Stimulated activated memory B cell treated with anti-CD40 and anti-IgM and Interleukin-4, amounts not matched to agents 10 μg/mL and 1 μg/mL and 100 μg/mL, for 72 hours (primary cell): ENCODE results near the gene RIMKLB.
"Not testable (repeated sequence)": the region's sequence is repeated elsewhere in the genome, so short reads cannot be mapped to it uniquely, and the experiment has no call there.

Experiments
- ATAC-seq: fragments of 150-1000 bp; cut with Tn5 transposase; 2 replicates; pipeline ENCODE4 v1.10.0; 2021
- H3K27ac Mint-ChIP-seq: one replicate; pipeline ENCODE4 v1.8.0; 2022; ENCODE audit warnings: mild to moderate bottlenecking, mixed read lengths
- H3K27me3 Mint-ChIP-seq: one replicate; pipeline ENCODE4 v1.8.0; 2022; ENCODE audit warnings: mixed read lengths
- H3K36me3 Mint-ChIP-seq: one replicate; pipeline ENCODE4 v1.8.0; 2022; ENCODE audit warnings: mixed read lengths
- H3K4me1 Mint-ChIP-seq: one replicate; pipeline ENCODE4 v1.8.0; 2022; ENCODE audit warnings: mixed read lengths
- H3K4me3 Mint-ChIP-seq: one replicate; pipeline ENCODE4 v1.8.0; 2022; ENCODE audit warnings: mild to moderate bottlenecking, moderate library complexity, mixed read lengths
- H3K9me3 Mint-ChIP-seq: one replicate; pipeline ENCODE4 v1.8.0; 2022; ENCODE audit warnings: mixed read lengths

RIMKLB gene

DNA sequence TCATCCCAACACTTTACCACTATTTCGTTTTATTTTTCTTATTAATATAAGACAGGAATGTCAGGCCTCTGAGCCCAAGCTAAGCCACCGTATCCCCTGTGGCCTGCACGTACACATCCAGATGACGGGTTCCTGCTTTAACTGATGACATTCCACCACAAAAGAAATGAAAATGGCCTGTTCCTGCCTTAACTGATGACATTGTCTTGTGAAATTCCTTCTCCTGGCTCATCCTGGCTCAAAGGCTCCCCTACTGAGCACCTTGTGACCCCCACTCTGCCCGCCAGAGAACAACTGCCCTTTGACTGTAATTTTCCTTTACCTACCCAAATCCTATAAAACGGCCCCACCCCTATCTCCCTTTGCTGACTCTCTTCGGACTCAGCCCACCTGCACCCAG is 112.3 kb downstream of the RIMKLB start:
- not testable (repeated sequence) for H3K4me1 Mint-ChIP-seq, H3K36me3 Mint-ChIP-seq, H3K4me3 Mint-ChIP-seq, H3K27me3 Mint-ChIP-seq, ATAC-seq, H3K27ac Mint-ChIP-seq, H3K9me3 Mint-ChIP-seq

DNA sequence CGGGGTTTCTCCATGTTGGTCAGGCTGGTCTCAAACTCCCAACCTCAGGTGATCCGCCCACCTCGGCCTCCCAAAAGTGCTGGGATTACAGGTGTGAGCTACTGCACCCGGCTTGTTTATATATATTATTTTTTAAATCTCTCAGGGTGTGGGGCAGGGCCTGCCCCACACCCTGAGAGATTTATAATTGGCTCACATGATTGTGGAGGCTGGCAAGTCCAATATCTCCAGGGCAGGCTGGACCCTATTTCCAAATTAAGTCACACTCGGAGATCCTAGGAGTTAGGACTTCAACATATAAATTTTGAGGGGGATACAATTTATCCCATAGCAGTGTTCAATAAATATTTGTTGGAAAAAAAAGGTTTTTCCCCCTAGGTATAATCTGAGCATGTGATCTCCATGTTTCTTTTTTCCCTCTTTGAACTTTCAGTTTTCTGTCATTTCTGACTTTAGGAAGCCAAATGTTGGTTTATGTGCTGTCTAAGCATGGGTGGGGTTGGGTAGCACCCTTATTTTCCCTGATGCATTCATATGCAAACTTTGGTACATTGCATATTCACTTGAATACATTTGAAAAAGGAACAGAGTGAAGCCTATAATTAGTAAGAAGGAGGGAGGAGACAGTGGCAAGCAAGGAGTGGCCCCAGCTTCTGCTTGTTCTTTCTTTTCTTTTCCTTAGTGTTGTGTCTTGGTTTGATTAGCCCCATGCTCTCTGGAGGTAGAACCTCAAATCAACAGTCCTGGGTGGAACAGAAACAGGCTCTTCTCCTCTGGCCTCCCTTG is 116.0 kb downstream of the RIMKLB start:
- H3K9me3 Mint-ChIP-seq, result no peaks in the 10 kb centered on the region
- no peaks in the 10 kb centered on the region for H3K27me3 Mint-ChIP-seq
- H3K4me1 Mint-ChIP-seq, result peaks cover 7% of the 10 kb centered on the region
- no peak overlapping the region for H3K4me3 Mint-ChIP-seq
- H3K27ac Mint-ChIP-seq, result no peak overlapping the region
- ATAC-seq, result no peak
- H3K36me3 Mint-ChIP-seq, result no peaks in the 10 kb centered on the region

DNA sequence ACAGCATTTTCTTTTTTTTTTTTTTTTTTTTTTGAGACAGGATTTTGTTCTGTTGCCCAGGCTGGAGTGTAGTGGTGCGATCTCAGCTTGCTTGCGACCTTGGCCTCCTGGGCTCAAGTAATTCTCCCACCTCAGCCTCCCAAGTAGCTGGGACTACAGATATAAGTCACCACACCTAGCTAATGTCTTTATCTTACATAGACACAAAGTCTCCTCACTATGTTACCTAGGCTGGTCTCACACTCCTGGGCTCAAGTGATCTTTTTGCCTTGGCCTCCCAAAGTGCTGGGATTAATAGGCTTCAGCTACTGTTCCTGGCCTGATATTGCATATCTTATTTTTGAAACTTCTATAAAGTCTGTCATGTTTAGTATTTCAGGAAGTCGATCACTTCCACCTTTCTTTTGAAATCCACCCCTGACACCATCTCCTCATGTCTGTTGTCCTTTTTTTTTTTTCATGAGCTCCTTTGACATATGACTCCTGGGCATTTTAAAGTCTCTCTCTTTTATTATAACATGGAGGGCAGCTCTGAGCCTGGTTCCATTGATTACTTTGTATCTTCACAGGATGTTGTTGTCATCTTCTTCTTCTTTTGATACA is 118.8 kb downstream of the RIMKLB start:
- ATAC-seq, result no peak
- no peak overlapping the region for H3K4me3 Mint-ChIP-seq
- no peaks in the 10 kb centered on the region for H3K36me3 Mint-ChIP-seq
- no peaks in the 10 kb centered on the region for H3K27me3 Mint-ChIP-seq
- no peaks in the 10 kb centered on the region for H3K9me3 Mint-ChIP-seq
- H3K27ac Mint-ChIP-seq, result no peak overlapping the region
- H3K4me1 Mint-ChIP-seq, result peaks cover 7% of the 10 kb centered on the region

DNA sequence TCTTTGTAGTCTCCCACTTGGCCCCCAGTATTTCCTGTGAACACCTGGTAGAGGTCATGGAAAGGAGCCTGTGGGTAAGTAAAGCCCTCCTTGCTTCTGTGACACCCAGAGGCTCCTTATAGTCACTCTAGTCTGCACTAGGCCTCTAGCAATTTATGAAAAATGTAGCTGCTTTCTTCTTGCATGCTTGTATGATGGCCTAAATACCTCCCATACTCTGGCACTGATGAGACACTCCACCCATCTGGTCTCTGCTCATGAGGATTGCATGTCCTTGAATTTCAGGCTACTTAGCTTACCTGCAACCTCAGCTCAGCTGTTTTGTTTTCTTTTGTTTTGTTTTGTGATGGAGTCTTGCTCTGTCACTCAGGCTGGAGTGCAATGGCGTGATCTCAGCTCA is 120.1 kb downstream of the RIMKLB start:
- H3K4me1 Mint-ChIP-seq, result peaks cover 7% of the 10 kb centered on the region
- no peaks in the 10 kb centered on the region for H3K9me3 Mint-ChIP-seq
- no peaks in the 10 kb centered on the region for H3K27me3 Mint-ChIP-seq
- H3K27ac Mint-ChIP-seq, result no peak overlapping the region
- H3K36me3 Mint-ChIP-seq, result no peaks in the 10 kb centered on the region
- no peak overlapping the region for H3K4me3 Mint-ChIP-seq
- ATAC-seq, result no peak

DNA sequence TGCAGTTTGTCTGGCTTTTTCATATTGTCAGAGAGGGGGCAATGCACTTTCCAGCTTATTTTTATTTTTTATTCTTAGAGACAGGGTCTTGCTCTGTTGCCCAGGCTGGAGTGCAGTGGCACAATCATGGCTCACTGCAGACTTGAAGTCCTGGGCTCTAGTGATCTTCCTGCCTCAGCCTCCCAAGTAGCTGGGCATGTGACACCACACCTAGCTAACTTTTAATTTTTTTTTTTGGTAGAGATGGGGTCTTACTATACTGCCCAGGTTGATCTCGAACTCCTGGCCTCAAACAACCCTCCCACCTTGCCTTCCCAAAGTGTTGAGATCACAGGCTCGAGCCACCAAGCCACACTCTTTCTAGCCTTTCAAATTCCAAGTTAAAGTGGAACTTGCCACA is 120.7 kb downstream of the RIMKLB start:
- H3K27me3 Mint-ChIP-seq, result no peaks in the 10 kb centered on the region
- no peak overlapping the region for H3K27ac Mint-ChIP-seq
- H3K4me3 Mint-ChIP-seq, result no peak overlapping the region
- no peak for ATAC-seq
- no peaks in the 10 kb centered on the region for H3K9me3 Mint-ChIP-seq
- H3K36me3 Mint-ChIP-seq, result no peaks in the 10 kb centered on the region
- peaks cover 7% of the 10 kb centered on the region for H3K4me1 Mint-ChIP-seq

DNA sequence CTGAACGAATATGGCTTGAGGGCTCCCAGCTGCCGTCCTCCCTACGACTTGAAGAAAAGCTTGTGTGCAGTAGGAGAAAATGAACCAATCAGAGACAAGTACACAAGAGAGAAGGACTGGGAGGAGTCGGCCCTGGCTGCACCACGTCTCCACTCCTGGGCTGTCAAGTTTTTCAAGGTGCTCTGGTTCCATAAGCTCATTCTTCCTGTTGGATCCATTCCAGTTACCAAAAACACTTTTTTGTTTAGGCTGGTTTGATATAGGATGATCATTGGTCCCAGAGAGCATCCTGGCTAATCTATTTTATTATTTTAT is 121.8 kb downstream of the RIMKLB start:
- Mint-ChIP-seq H3K36me3 (no peaks in the 10 kb centered on the region), H3K27ac (no peak overlapping the region), H3K4me3 (no peak overlapping the region), H3K27me3 (no peaks in the 10 kb centered on the region), H3K4me1 (no peaks in the 10 kb centered on the region), H3K9me3 (no peaks in the 10 kb centered on the region)
- no peak for ATAC-seq

DNA sequence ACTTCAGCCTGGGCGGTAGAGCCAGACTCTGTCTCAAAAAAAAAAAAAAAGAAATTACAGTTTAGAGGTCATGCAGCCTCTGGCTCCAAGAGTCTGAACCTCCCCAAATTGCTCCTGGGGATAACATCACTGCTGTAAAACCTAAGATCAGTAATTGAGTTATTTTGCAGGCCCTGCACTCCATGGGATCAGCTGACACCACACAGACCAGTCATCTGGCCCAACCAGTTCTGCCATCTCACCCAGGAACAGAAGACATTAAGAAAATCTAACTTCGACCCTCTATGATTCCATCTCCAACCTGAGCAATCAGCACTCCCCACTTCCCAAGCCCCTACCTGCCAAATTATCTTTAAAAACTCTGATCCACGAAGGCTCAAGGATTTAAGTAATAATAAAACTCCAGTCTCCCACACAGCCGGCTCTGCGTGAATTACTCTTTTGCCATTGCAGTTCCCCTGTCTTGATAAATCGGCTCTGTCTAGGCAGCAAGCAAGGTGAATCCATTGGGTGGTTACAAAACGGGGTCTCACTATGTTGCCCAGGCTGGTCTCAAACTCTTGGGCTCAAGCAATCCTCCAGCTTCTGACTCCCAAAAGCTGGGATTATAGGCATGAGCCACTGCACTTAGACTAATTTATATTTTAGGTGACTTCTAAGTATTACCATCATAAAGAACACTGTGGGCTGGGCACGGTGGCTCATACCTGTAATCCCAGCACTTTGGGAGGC is 123.1 kb downstream of the RIMKLB start:
- not testable (repeated sequence) for H3K27ac Mint-ChIP-seq, H3K9me3 Mint-ChIP-seq, H3K4me3 Mint-ChIP-seq, ATAC-seq, H3K4me1 Mint-ChIP-seq, H3K36me3 Mint-ChIP-seq, H3K27me3 Mint-ChIP-seq

DNA sequence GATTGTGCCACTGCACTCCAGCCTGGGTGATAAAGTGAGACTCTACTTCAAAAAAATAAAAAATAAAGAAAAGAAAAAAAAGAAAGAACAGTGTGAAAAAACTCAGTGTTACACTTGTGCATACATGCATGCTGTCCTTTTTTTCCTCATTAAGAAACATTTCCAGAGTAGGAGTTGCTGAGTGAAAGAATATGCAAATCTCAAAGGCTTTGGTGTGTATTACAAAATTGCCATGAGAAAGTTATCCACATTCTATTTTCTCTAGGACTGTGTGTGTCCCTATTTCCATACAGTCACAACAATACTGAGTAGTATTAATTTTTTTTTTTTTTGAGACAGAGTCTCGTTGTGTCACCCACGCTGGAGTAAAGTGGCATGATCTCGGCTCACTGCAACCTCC is 123.8 kb downstream of the RIMKLB start:
- no peak for ATAC-seq
- H3K4me1 Mint-ChIP-seq, result no peaks in the 10 kb centered on the region
- H3K27ac Mint-ChIP-seq, result no peak overlapping the region
- H3K36me3 Mint-ChIP-seq, result no peaks in the 10 kb centered on the region
- no peak overlapping the region for H3K4me3 Mint-ChIP-seq
- no peaks in the 10 kb centered on the region for H3K9me3 Mint-ChIP-seq
- no peaks in the 10 kb centered on the region for H3K27me3 Mint-ChIP-seq

DNA sequence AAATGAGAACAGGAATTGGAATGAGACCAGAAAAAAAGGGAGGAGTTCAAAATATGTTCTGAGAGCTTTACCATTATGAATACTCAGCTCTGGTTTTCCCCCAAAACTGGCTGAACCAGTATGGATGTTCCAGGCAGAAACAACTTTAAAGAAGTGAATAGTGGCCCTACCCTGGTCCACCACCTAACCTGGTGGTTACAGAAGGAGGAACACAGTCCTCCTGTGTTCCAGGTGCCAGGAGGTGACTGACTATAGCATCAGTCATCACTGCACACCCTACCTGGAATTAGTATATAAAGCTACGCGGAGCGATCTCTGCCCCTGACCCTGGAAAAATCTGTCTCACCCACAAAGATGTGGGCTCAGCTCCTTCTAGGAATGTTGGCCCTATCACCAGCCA is 124.5 kb downstream of the RIMKLB start, which contains the start of gene A2ML1:
Gene A2ML1 (plus strand): TSS at position 324 of the 400 bp plus-strand sequence. CDS start 31 bp downstream, at position 355.
- Mint-ChIP-seq H3K36me3 (no peaks in the 10 kb centered on the region), H3K27ac (no peak within 1 kb of the TSS), H3K9me3 (no peaks in the 10 kb centered on the region), H3K4me1 (no peaks in the 10 kb centered on the region), H3K4me3 (no peak within 1 kb of the TSS), H3K27me3 (peaks cover 7% of the 10 kb centered on the region)
- no peak for ATAC-seq

DNA sequence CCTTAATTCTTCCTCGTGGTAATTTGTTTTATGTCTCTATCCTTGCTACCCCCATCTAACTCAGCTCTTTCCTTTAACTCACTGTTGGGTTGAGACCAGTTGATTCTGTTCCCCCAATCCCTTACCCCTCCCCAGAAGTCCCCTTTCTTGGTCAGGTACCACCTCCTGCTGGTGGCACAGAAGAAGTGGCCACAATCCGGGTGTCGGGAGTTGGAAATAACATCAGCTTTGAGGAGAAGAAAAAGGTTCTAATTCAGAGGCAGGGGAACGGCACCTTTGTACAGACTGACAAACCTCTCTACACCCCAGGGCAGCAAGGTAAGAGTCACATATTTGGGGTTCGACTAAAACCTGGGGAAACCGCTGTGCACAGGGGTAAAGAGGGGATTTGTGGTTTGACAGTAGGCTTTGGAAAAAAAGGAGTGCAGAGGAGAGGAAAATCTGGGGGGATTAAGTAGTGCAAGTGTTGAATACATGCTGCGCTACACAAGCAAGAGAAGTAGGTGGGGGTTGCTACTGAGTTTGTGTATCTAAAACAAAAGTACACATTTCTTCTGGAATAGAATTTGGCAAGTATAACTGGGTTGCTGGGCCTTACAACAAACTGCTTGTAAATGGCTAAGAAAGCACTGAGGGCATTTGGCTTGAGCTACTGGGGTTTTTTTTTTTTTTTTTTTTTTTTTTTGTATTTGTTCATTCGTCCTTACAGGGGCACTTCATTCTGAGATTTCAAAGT is 125.9 kb downstream of the RIMKLB start:
- Mint-ChIP-seq H3K9me3 (no peaks in the 10 kb centered on the region), H3K36me3 (no peaks in the 10 kb centered on the region), H3K4me1 (no peaks in the 10 kb centered on the region), H3K4me3 (no peak overlapping the region), H3K27me3 (peaks cover 12% of the 10 kb centered on the region), H3K27ac (no peak overlapping the region)
- ATAC-seq, result peak; percentile 27

DNA sequence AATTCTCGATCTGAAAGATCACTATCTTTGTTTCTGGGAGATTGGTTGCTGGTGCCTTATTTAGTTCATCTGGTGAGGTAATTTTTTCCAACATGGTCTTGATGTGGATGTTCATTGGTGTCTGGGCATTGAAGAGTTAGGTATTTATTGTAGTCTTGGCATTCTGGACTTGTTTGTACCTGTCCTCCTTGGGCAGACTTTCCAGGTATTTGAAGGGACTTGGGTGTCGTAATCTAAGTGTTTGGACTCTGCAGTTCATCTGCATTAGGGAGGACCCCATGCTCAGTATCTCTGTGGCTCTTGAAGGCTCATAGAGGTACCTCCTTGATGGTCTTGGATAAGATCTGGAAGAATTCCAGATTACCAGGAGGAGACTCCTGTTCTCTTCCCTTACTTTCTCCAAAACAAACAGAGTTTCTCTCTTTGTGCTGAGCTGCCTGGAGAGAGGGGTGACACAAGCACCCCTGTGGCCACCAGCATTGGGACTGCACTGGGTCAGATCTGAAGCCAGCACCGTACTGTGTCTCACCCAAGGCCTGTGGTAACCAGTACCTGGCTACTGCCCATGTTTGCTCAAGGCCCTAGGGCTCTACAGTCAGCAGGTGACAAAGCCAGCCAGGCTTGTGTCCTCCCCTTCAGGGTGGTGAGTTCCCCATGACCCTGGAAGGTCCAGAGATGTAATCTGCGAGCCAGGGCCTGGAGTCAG is 129.9 kb downstream of the RIMKLB start:
- ATAC-seq, result no peak
- Mint-ChIP-seq H3K9me3 (no peaks in the 10 kb centered on the region), H3K27ac (no peak overlapping the region), H3K27me3 (peaks cover 17% of the 10 kb centered on the region), H3K4me1 (no peaks in the 10 kb centered on the region), H3K4me3 (no peak overlapping the region), H3K36me3 (no peaks in the 10 kb centered on the region)

DNA sequence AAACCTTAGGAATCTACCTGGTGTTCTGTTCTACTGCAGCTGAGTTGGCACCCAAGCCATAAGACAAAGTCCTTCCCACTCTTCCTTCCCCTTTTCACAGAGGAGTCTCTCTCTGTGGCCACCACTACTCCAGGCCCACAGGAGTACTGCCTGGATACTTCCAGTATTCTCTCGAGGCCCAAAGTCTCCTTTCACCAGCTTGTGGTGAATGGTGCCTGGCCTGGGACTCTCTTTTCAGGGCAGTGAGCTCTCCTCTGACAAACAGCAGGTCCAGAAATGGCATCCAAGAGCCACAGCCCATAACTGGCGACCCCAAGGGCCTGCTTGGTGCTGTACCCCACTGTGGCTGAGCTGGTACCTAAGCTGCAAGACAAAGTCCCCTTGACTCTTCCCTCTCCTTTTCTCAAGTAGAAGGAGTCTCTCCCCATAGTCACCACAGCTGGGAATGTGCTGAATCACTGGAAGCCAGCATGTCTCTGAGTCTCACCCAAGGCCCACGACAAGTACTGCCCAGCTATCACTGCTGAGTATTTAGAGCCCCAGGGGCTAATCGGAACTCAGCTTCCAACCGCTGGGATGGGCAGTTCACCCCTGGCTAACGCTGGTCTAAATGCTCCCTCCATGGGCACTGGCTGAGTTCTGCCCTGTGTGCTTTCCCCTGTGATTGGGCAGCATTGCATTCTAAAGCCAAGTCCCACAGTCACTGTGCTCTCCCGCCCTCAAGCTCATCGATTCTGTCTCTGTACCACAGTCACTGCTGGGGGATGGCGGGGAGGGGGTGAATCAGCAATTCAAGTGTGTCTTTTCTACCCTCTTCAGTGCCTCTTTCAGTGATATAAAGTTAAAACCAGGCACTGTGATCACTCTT is 130.7 kb downstream of the RIMKLB start:
- H3K4me3 Mint-ChIP-seq, result no peak overlapping the region
- H3K9me3 Mint-ChIP-seq, result no peaks in the 10 kb centered on the region
- no peaks in the 10 kb centered on the region for H3K36me3 Mint-ChIP-seq
- no peak for ATAC-seq
- peaks cover 19% of the 10 kb centered on the region for H3K27me3 Mint-ChIP-seq
- H3K27ac Mint-ChIP-seq, result no peak overlapping the region
- no peaks in the 10 kb centered on the region for H3K4me1 Mint-ChIP-seq

DNA sequence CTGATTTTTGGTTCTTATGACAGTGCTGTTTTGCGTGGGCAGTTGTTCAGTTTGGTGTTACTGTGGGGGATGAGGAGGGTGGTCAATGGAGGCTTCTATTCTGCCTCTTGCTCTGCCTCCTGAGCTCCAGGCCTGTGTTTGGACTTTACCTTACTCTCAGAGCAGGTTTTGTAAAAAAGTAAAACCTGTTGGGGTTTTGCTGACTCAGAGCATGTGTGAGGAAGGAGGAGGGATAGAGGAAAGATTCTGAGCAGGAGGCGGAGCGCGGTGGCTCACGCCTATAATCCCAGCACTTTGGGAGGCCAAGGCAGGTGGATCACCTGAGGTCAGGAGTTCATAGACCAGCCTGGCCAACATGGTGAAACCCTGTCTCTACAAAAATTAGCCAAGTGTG is 131.3 kb downstream of the RIMKLB start:
- no peak overlapping the region for H3K27ac Mint-ChIP-seq
- no peak overlapping the region for H3K4me3 Mint-ChIP-seq

DNA sequence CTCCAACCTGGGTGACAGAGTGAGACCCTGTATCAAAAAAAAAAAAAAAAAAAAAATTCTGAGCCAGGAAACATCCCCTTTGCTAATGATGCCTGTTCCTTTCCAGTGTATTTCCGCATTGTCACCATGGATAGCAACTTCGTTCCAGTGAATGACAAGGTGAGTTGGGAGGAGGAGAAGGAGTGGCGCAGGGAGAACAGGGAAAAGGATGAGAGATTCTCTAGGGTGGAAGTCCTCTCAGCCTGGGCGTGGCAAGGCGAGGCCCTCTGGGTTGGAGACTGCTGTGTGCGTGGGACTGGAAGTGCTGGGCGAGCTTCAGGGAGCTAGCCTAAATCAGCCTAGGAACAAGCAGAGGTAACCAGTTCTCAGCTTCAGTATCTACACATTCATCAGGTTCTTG is 131.8 kb downstream of the RIMKLB start:
- H3K27ac Mint-ChIP-seq, result no peak overlapping the region
- peaks cover 30% of the 10 kb centered on the region for H3K27me3 Mint-ChIP-seq

More for the DNA sequence above, 131.3 kb downstream of the RIMKLB start:
- H3K4me1 Mint-ChIP-seq, result no peaks in the 10 kb centered on the region
- no peak for ATAC-seq
- H3K9me3 Mint-ChIP-seq, result no peaks in the 10 kb centered on the region
- peaks cover 26% of the 10 kb centered on the region for H3K27me3 Mint-ChIP-seq
- H3K36me3 Mint-ChIP-seq, result no peaks in the 10 kb centered on the region

More for the DNA sequence above, 131.8 kb downstream of the RIMKLB start:
- Mint-ChIP-seq H3K36me3 (no peaks in the 10 kb centered on the region), H3K9me3 (no peaks in the 10 kb centered on the region), H3K4me1 (no peaks in the 10 kb centered on the region), H3K4me3 (no peak overlapping the region)
- ATAC-seq, result no peak
